Activated naive CD4-positive, alpha-beta T cell (primary cell): ENCODE data around the gene MLST8.

ENCODE experiments used
- DNase-seq, 4 experiments: peaks; one replicate each; lab custom pipeline; 2025; lab: John Stamatoyannopoulos, UW

MLST8 gene

DNA sequence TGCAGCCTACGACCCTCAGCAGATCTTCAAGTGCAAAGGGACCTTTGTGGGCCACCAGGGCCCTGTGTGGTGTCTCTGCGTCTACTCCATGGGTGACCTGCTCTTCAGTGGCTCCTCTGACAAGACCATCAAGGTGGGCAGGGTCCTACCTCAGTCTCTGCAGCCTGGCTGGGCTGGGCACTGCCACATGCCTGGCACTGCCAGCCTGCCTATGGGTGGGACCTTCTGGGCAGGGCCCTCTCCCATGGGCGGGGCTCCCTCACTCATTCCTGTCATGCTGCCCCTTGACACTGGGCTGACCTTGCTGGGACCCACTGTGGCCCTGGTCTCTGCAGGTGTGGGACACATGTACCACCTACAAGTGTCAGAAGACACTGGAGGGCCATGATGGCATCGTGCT, 31.3 kb upstream of the MLST8 start:
- DNase-seq: no peak

DNA sequence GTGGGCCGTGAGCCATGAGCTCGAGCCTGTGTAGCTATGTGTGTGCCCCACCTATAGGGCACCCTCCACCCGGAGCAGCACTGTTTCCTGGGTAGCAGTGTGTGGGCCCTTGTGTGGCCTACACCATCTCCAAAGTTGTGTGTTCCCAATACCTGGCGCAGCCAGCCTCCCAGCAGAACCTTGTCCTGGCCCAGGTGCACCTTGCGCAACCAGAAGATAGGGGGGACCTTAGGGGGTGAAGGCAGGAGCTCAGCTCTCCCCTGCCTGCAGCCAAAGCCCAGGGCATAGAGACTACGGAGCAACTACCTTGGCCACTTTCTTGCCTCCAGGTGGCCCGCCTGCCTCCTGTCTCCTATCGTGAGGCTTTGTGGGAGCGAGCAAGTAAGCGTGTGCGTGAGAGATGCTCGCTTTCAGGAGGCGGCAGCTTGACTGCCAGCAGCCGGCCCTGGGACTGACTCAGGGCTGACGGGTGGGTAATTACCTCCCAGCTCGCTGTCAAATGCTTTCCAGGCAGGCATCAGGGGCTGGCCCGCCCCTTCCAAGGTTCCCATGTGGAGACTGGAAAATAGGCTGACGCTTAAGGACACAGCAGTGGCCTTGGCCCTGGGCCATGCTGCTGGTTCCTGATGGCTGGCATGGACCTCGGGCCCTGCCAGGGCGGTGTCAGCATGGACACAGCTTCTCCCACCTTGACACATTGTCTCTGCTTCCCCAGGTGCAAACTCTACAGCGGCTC, 30.7 kb upstream of the MLST8 start:
- DNase-seq: no peak

DNA sequence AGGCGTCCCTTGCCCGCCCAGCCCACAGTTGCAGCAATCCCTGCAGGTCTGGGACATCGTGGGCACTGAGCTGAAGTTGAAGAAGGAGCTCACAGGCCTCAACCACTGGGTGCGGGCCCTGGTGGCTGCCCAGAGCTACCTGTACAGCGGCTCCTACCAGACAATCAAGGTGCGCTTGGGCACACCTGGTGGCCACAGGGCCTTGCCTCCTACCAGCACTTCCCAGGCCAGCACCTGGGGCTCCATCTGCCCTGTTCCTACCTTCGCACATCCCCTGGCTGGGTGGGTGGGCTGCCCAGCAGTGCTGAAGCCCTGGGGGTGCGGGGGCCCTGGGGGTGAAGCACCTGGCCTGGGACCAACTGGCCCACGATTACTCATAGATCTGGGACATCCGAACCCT, 29.8 kb upstream of the MLST8 start:
- no peak for DNase-seq

DNA sequence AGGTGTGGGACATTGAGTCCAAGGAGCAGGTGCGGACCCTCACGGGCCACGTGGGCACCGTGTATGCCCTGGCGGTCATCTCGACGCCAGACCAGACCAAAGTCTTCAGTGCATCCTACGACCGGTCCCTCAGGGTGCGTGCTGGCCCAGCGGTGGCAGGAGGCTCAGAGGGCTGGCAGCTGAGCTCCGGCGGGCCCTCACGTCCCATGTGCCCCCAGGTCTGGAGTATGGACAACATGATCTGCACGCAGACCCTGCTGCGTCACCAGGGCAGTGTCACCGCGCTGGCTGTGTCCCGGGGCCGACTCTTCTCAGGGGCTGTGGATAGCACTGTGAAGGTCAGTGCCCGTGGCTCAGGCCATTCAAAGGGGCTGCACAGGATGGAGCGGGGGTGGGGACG, 29.2 kb upstream of the MLST8 start:
- no peak for DNase-seq

DNA sequence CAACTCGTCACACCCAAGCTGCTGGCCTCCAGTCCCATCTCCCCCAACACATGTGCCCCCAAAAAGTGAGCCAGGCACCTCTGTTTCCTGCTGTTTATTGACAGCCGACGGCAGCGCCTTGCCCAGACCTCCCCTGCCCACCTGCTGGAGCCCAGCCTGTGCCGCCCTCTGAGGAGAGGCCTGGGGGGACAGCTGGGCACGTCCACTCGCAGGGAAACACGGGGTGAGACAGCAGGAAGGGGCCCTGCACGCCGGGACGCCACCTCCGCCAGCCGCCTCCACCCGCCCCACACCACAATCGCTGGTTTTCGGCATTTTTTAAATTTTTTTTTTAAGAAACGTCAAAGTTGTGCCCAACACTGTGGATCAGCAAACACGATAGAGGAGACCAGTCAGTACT, 28.2 kb upstream of the MLST8 start:
- no peak for DNase-seq

DNA sequence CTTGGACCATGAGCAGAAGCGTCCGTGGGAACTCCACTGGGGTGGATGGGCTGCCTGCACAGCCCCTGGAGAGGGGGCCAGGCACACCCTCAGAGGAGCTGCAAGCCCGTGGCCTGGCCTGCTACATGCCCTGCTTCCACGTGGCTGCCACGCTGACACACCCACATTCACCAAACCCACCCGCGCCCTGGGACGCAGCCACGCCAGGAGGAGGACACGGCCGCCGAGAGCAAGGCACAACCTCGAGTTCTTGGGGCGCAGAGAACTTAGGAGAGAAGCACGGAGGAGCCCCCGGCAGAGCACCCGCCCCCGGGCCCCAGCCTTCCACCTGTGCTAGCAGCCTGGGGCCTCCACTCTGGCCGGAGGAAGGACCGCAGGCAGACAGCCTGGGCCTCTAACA, 27.7 kb upstream of the MLST8 start:
- no peak for DNase-seq

DNA sequence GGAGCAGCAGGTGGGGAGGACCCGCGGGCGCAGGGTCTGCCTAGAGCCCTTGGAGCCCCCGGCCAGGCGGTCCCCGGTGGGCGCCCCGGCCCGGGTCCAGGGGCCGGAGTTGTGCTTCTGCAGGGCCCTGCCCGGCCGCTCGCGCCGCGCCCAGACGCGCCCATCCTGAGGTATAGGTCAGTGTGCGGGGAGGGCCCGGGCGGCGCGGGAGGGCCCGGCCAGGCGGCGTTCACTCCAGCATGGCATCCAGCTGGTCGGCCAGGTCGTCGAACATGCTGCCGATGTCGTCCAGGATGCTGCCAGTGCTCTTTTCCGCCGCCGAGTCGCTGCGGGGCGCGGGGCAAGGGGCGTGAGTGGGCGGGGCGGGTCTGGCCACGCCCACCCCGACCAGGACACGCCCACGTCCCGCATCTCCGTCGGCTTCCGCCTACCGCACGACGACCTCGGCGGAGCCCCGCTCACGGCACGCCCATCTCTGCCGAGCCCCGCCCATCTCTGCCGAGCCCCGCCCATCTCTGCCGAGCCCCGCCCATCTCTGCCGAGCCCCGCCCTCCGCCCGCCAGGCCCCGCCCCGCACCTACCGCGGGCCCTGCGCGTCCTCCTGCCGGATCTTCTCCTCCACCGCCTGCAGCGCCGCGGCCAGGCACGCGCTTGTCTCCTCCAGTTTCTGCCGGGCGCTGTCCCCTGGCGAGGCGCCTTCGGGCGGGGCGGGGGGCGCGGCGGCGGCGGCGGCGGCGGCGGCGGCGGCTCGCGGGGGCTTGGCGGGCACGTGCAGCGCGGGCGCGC, 26.7 kb upstream of the MLST8 start:
- DNase-seq: no peak

DNA sequence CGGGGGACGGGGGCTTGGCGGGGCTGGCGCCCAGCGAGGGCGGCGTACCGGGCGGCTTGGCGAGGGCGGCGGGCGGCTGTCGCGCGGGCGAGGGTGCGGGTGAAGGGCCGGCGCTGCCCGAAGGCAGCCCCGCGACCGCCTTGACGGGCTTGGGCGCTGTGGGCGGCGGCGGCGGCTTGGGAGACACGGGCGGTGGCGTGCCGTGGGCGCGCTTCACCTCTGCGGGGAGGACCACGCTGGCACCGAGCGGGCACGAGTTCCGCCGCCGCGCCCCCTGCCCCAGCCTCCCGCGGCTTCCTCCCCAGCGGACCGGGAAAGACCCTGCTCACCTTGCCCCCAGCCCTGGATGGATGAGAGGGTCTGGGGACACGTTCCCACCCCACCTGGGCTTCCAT, 26.1 kb upstream of the MLST8 start:
- no peak for DNase-seq

DNA sequence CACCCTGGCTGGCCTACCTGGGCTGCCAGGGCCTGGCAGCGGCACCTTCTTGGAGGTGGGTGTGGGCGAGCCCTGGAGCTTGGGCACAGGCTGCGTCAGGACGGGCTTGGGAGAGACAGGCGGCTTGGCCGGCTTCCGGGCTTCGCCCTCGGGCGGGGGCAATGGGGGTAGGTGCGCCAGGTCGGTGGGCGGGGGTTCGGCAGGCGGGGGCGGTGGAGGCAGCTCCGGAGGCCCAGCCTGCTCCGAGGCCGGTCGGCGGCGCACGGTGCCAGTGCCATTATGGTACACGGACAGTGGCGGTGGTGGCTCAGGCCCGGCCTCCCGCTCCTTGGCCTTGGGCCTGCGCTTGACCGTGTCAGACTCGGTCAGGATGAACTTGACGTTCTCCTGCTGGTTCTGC, 25.7 kb upstream of the MLST8 start:
- DNase-seq: no peak

DNA sequence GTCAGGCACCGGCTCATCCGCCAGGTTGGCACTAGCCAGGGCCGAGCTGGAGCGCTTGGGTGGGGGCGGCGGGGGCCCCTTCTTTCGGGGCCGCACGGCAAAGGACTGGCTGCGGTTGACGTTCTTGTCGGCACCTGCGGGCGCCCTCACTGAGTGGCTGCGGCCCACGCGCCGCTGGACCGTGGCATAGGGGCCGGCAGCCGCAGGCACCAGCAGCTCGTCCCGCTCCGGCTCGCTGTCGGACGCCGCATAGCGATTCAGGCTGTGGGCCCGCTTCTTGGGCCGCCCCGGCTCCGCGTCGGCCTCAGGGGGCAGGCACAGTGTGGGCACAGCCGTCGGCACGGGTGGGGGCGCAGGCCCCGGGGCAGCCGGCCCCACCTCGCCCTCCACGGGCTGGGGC, 24.8 kb upstream of the MLST8 start:
- DNase-seq: no peak

DNA sequence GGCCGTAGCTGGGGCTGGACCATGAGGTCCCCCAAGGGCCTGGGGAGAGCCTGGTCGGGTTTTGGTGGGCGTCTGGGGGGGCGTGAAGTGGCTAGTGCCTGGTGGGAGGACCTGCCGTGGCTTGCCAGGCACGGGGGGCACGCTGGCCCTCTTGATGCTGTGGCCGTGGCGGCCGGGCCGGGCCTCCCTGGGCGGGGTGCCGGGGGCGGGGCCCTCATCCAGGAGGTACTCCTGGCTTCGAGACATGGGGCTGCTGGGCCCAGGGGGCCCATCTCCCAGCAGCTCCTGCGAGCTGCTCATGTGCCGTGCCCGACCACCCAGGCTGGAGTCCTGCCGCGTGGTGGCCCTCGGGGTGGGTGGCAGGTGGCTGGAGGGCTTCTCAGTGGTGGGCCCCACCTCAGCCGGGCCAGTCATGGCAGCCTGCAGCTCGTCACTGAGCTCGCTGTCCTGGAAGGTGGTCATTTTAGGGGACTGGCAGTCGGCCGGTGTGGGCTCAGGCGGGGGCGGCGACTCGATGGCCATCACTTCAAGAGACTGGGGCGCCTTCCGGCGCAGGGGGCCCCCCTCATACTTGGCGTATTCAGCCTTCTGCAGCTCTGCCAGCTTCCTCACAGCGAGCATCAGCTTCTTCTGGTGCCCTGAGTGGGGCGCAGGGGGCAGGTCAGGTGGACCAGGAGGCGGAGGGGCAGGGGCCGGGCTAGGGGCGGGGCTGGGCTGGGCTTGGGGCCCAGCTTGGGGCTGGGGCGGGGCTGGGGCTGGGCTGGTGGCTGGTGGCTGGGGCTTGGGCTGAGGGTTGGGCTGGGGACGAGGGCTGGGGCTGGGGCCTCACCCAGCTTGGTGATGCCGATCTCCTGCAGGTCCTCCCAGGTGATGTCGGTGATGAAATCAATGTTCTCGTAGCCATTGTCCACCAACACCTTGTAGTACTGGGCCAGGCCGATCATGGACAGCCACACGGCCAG, 24.0 kb upstream of the MLST8 start:
- DNase-seq: no peak

DNA sequence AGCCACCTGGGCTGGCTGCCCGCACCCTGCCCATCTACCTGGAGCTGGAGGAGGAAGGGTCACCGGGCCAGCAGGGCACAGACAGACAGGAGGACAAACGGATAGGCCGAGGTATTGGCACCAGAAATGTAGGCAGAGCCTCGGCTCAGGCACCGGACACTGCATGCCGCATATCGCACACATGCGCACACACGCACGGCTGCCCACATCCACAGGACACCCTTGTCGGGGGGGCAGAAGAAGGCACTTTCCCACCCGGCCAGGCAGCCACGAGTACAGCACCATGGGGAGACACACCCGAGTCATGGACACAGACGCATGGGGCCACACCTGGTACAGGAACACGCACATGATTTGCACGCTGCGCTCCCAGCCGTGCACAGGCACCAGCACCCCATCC, 23.3 kb upstream of the MLST8 start:
- no peak for DNase-seq

DNA sequence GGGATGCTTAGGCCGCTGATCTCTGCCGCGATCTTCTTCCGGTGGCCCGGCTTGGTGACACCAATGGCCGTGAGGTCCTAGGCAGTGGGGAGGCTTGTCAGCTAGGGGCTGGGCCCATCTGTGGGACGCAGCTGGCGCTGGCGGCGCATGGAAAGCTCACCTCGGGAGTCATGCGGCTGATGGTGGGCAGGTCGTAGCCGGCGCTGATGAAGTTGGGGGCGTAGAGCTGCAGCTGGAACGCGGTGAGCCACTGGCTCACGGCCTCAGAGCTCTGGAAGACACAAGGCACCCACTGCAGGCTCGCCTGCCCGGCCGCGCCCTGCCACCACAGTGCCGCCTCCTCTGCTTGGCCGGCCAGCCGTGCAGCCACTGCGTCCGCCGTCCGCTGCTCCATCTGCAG, 21.6 kb upstream of the MLST8 start:
- no peak for DNase-seq

DNA sequence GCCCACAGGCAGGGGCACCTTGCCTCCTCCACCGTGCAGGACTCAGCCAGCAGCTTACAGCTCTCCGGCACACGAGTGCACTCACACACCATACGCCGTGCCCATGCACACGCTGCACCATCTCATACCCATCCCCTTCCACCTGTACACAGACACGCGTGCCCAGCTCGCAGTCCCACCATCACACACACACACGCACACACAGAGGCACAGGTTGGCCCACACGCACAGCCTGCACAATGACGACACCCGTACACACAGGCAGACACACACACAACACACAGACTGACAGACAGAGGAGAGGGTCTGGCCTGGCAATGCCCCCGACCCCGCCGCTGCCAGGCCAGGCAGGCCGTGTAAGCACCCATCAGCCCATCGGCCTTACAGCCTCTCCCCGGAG, 20.9 kb upstream of the MLST8 start:
- DNase-seq: no peak

DNA sequence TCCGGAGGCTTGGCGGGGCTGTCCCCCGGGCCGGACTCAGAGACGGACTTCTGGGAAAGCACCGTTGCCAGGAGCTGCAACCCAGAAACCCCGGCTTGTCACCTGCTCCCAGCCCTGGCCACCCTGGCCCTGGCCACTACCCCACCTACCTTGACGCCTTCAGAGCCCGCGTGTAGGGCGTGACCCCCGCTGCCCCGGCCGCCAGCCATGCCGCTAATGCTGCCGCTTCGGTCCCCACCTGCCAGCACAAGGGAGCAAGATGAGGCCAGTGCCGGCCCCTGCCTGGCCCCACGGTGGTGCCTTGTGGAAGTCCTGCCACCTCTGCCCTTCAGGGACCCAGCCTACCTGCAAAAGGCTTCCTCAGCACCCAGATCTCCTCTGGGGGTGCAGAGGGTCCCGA, 20.3 kb upstream of the MLST8 start:
- no peak for DNase-seq

DNA sequence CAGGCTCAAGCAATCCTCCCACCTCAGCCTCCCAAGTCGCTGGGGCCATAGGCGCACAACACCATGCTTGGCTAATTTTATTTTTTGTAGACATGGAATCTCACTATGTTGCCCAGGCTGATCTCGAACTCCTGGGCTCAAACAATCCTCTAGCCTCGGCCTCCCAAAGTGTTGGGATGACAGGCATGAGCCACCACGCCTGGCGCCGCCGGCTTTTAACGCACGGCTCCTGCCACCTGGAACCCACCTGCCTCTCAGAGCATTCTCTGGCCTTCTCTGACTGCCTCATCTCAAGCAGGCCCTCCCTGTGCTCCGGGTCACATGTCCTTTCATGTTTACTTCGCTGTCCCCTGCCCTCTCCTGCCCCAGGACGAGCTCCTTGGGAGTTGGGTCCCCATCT, 19.2 kb upstream of the MLST8 start:
- DNase-seq: no peak

DNA sequence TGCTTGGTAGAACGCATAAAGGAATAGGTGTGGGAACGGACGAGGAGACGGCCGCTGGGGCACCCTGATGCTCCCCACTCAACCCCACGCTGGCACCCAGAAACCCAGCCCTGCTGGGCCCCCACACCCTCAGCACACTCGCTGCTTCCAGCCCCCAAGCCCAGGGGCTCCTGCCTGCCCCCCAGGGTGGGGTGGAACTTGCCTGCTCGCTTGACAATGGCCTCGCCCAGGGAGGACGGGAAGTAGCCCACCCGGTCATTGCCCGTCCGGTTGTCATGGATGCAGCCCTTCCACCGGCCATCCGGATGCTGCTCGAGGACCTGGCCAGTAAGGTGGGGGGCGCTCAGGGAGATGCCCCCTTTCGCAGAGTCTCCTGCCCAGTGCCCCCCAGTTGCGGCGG, 18.7 kb upstream of the MLST8 start:
- DNase-seq: no peak

DNA sequence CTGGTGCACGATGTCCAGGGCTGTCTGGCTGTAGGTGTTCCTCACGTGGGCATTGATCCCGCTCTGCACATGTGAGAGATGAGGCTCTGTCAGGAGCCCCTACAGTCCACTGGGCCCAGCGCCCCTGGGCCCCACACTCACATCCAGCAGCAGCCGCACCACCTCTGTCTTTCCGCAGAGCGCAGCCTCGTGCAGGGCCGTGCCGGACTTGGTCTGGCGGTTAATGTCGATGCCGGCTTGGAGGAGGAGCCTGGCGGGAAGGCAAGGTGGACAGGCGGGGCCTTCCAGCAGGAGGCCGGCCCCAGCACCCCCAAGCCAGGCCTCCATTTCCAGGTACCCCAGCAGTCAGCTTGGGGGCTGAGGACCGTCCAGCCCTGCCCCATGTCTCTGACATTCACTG, 18.0 kb upstream of the MLST8 start:
- DNase-seq: no peak

DNA sequence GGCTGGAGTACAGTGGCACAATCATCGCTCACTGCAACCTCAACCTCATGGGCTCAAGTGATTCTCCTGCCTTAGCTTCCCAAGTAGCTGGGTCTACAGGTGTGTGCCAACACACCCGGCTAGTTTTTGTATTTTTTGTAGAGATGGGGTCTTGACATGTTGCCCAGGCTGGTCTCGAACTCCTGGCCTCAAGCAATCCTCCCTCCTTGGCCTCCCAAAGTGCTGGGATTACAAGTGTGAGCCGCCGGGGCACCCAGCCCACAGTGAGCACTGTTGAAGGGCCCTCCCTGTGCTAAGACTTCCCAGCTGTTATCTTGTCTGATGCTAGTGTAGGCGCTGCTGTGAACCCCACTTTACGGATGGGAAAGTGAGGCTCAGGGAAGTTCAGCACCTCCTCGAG, 16.9 kb upstream of the MLST8 start:
- DNase-seq: no peak

DNA sequence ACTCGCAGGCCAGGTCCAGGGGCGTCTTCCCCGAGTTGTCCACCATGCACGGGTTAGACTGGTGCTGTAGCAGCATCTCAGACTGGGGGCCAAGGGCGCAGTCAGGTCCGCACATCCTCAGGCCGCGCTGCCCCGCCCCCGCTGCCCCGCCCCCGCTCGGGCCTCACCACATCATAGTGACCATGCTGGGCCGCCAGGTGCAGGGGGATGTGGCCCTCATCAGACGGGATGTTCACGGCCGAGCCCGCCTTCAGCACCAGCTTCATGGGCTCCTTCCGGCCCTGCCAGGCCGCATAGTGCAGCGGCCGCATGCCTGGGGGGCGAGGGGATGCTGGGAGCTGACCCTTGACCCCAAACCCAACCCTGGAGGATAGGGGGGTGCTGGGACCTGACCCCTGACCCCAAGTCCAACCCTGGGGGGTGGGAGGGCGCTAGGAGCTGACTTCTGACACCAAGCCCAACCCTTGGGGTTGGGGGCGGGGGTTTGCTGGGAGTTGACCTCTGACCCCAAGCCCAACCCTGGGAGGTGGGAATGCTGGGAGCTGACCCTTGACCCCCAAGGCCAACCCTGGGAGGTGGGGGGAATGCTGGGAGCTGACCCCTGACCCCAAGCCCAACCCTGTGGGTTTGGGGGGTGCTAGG, 15.9 kb upstream of the MLST8 start:
- no peak for DNase-seq

DNA sequence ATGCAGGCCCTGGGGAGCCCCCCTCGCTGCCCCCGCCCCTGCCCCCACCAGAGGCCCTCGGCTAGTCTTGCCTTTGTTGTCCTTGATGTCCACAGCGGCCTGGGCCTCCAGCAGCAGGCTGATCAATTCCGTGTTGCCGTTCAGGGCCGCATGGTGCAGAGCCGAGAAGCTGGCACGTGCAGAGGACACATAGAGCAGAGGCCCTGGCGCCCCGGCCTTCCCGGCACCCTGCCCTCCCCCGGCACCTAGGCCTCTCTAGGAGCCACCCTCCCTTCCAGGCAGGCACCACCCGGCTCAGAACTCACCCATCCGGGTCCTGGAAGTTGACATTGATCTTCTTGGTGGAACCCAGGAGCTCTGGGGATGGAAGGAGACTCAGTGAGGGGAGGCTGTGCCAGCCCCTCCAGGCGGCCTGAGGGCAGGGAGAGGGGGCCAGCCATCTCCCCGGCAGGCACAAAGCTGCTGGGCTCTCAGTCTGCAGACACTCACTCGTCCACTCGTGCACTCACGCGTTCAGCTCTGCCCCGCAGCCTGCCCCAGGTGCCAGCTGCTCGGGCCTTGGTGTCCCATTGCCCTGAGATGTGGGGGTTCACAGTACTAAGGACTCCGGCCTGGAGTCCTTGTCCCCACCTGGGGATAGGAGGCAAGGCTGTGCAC, 15.1 kb upstream of the MLST8 start:
- DNase-seq: no peak
